GM19452 (cell line): Measurements from ENCODE around the gene EPHA10.
"Not testable (repeated sequence)": the region's sequence is repeated elsewhere in the genome, so short reads cannot be mapped to it uniquely, and the experiment has no call there.

Experiments used
- ATAC-seq: cut with Tn5 transposase; IDR thresholded peaks from one replicate; pipeline ENCODE4 v1.9.1; 2021; ENCODE audit not compliant: unreplicated experiment

EPHA10 gene

GRCh38 chr1:37717631-37718030 lies 47.3 kb downstream of the EPHA10 start:
- no peak for ATAC-seq

GRCh38 chr1:37716321-37716720 lies 48.6 kb downstream of the EPHA10 start:
- ATAC-seq: no peak

- ATAC-seq: no peak
These were observed 50.2 kb downstream of the EPHA10 start for GRCh38 chr1:37714689-37715088.

GRCh38 chr1:37714226-37714625 lies 50.7 kb downstream of the EPHA10 start:
- no peak for ATAC-seq

- ATAC-seq: no peak
These were observed 56.4 kb downstream of the EPHA10 start for GRCh38 chr1:37708471-37708870.

- ATAC-seq: no peak
These were observed 59.5 kb downstream of the EPHA10 start for GRCh38 chr1:37705399-37705798.

GRCh38 chr1:37704966-37705365 lies 60.0 kb downstream of the EPHA10 start:
- no peak for ATAC-seq

GRCh38 chr1:37703061-37703460 lies 61.9 kb downstream of the EPHA10 start:
- no peak for ATAC-seq

- ATAC-seq: no peak
These were observed 63.9 kb downstream of the EPHA10 start for GRCh38 chr1:37701051-37701450.

- ATAC-seq: no peak
These were observed 65.8 kb downstream of the EPHA10 start for GRCh38 chr1:37699147-37699546.

- no peak for ATAC-seq
These were observed 67.2 kb downstream of the EPHA10 start for GRCh38 chr1:37697737-37698136.

- ATAC-seq: no peak
These were observed 67.8 kb downstream of the EPHA10 start for GRCh38 chr1:37697090-37697489.

GRCh38 chr1:37692834-37693175 lies 72.1 kb downstream of the EPHA10 start:
- no peak for ATAC-seq

GRCh38 chr1:37692078-37692833 lies 72.7 kb downstream of the EPHA10 start, which contains the start of gene CDCA8:
Gene CDCA8 (plus strand): TSS chr1:37692516. CDS start chr1:37692691, 175 bp downstream.
- peak; percentile 79 for ATAC-seq

GRCh38 chr1:37691497-37692077 lies 73.3 kb downstream of the EPHA10 start:
- peak; percentile 11 for ATAC-seq

GRCh38 chr1:37688926-37689325 lies 76.0 kb downstream of the EPHA10 start:
- no peak for ATAC-seq

GRCh38 chr1:37687764-37688163 lies 77.2 kb downstream of the EPHA10 start:
- ATAC-seq: not testable (repeated sequence)

GRCh38 chr1:37685722-37686121 lies 79.2 kb downstream of the EPHA10 start:
- no peak for ATAC-seq

- ATAC-seq: not testable (repeated sequence)
These were observed 80.7 kb downstream of the EPHA10 start for GRCh38 chr1:37684182-37684581.

GRCh38 chr1:37682334-37682987 lies 82.5 kb downstream of the EPHA10 start:
- no peak for ATAC-seq

GRCh38 chr1:37680933-37681332 lies 84.0 kb downstream of the EPHA10 start:
- no peak for ATAC-seq

GRCh38 chr1:37677808-37678207 lies 87.1 kb downstream of the EPHA10 start:
- no peak for ATAC-seq
